Adrenal gland (tissue), 5 donors: Measurements from ENCODE around the gene ZNF503.

ENCODE experiments used
- POLR2A ChIP-seq, 2 donors: fragments of 450-650 bp; IDR thresholded peaks; one replicate each; pipeline ENCODE4 v1.6.1; 2017; ENCODE audit warnings: antibody characterized with exemption in 2 of 2, mild to moderate bottlenecking in 2 of 2, moderate library complexity in 1 of 2
- TF ChIP-seq, protein P1 (sequence below), 6 experiments: fragments of 450-650 bp in 4 of 6; fragments of 200-600 bp in 2 of 6; sonication (generic) in 1 of 6; IDR thresholded peaks; 1 replicate in 5 of 6; 2 replicates in 1 of 6; pipeline versions ENCODE4 v1.5.1 to v1.8.0; 2016 to 2021; ENCODE audit warnings: antibody characterized with exemption in 6 of 6, mild to moderate bottlenecking in 2 of 6, moderate library complexity in 1 of 6
- donor health status: DM: no; HTN: no; CAD: no.

DNA sequence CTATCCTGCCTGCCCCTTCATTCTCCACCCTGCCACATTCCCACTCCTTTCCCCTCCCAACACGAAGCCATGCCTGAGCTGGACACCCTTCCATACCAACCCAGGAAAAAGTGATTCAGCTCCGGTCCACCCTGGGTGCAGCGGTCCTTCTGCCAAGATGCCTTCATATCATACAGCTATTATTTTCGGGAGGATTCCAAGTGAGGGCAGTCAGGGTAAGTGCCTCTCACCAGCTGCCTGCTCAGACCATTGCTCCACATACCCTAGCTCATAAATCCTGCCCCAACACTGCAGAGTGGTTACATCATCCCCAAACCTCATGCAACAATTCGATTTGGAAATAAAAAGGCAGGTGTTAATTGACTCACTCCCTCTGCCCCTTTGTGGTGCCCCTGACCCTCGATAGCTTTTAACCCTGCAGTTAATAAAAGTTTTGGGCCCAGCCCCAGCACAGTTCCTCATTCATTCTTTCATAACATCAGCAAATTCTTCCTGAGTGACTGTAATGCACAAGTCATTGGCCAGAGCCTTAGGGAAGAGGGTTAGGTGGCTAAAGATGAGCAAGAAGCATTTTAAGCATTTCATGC is 42.6 kb downstream of the ZNF503 start:
- TF ChIP-seq, protein P1, sequence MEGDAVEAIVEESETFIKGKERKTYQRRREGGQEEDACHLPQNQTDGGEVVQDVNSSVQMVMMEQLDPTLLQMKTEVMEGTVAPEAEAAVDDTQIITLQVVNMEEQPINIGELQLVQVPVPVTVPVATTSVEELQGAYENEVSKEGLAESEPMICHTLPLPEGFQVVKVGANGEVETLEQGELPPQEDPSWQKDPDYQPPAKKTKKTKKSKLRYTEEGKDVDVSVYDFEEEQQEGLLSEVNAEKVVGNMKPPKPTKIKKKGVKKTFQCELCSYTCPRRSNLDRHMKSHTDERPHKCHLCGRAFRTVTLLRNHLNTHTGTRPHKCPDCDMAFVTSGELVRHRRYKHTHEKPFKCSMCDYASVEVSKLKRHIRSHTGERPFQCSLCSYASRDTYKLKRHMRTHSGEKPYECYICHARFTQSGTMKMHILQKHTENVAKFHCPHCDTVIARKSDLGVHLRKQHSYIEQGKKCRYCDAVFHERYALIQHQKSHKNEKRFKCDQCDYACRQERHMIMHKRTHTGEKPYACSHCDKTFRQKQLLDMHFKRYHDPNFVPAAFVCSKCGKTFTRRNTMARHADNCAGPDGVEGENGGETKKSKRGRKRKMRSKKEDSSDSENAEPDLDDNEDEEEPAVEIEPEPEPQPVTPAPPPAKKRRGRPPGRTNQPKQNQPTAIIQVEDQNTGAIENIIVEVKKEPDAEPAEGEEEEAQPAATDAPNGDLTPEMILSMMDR (IDR thresholded peaks at IDR 0.05) = no peak
- TF ChIP-seq POLR2A (IDR thresholded peaks at IDR 0.05) = no peak
